Stimulated activated CD4-positive, alpha-beta T cell treated with anti-CD3 and anti-CD28 coated beads, Interleukin-4, amount 100 ng/mL, for 1 hour (primary cell): ENCODE data around the gene NBEA.

Experiments
- DNase-seq: peaks from one replicate; pipeline ENCODE4 v3.0.0-alpha.2; 2020

Gene NBEA

DNA sequence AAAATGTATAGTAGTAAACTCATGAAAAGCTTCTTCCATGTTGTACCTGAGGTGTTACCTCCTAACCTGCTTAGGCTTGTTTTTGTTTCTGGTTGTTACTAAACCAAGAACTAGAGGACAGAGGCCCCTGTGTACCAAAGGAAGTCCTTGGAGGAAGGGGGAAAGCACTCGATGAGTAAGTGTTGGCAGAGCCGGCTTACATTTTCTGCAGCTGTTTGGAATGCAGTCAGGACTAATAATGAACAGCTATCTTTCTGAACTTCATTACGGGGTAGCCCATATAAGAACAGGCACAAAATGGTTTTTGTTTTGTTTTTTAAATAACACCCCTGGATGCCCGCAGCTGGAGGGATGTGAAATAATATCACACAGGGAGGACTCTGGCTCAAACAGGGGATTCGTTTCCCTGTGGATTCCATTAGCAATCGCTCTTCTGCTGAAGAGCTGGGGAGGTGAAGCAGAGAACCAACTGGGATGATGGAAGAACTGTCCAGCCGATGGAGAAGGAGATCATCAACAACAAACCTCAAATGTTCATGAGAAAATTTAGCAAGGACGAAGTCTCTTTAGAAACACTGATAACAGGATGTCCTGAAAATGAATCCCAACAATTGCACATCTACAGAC is 748.6 kb downstream of the NBEA start:
- no peak for DNase-seq

DNA sequence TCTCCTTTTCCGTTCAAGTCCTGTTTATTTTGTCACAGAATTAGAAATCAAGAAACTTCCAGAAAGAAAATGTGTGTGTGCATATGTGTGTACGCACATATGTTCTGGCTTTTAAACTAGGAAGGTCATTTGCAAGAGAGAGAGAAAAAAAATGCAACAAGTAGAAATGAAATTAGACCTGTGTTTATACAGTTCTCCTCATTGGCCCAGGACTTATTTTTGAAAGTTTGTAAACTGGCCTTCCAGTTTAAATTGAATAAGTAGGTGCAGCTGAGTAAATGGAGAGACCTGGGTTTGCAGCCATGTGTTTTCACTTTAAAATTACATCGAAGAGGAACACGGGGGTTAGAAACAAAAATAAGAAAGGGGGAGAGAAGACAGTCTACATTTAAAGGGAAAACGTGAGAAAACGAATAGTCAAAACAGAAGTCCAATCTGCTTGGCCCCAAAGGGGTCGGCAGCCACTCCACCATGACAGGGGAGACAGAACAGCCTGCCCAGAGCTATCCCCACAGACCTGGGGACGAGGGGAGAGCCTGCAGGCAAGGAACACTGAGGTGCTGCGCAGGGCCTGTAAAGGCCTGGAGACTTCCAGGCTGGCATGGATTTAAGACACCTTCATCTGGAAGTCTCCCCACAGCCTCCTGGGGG is 751.2 kb downstream of the NBEA start:
- DNase-seq, result no peak

DNA sequence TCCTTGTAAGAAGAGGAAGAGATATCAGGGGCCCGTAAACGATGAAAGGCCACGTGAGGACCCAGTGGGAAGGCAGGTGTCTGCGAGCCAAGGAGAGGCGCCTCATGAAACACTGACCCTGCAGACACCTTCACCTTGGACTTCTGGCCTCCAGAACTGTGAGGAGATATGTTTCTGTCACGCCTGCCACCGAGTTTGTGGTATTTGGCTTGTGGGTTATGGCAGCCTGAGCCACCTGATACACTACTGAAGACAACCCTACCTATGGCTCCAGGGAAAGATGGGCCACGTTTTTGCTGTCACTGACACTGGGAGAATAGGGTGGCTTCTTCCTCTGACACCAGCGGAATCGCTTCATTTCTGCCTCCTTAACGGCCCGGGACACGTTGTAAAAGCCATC is 752.0 kb downstream of the NBEA start:
- no peak for DNase-seq

DNA sequence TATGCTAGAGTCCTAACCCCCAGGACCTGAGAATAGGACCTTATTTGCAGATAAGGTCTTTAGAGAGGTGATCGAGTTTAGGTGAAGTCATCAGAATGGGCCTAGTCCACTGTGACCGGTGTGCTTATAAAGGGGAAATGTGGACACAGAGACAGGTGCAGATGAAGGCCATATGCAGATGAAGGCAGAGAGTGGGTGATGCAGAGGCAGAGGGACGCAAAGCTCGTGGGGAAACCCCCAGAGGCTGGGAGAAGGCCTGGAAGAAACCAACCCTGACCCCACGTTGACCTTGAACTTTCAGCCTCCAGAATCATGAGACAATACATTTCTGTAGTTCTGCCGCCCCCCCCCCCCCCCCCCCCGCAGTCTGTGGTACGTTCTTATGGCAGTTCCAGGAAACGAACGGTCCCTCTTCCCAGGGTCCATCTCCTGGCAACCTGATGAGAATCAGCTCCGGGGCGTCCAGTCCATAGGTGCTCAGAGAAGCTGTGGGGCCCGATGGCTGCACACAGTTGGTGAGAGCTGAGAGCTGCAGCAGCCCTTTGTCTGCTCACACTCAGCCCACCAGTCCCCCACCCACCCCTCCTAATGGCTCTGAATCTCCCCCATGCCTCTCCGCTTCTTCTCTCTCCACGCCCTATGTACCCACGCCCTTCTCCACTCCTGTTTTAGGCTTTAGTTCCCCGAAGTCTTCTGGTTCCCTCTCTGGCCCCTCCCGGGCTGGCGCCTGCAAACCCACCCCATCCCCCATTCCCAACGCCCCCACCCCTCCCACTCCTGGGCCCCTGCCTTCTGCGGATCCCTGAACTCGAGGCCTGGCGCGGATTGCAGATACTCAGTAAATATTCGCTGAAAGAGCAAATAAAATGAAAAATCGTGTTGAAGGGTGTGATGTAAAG is 752.7 kb downstream of the NBEA start:
- DNase-seq, result no peak

DNA sequence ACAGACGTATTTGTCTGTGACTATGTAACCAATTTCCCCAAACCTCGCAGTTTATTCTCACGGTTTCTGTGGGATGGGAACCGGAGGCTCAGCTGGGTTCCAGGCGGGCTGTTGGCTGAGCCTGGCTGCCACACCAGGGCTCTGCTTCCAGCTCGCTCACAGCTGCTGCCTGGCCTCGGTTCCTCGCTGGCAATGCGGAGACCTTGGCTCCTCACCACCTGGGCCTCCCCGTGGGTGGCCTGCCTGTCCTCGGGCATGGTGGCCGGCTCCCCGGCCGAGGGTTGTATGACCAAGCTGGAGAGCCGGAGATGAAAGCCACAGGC is 753.3 kb downstream of the NBEA start:
- no peak for DNase-seq

DNA sequence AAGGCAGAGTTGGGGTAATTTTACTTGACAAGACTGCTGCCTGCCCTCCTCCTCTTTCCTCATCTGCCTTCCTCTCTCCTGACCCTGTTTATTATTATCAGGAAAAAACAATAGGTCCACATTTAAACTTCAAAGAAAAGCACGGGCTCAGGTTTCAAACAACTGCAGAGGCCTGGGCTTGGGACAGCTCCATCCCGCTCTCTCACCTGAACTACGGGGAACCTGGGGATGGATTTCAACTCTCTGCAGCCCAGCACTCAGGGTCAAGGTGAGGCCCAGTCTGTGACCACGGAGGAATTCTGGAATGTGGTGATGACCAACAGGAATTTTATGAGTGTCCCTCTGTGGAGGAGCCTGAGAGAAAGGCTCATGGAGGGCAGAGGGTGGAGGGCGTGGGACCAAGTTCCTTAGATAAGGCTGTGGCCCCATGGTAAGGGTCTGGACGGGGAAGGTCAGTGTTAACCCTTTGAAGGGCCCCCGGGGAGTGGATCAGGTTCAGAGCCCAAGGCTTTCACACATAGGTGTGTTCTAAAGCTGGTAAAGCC is 755.2 kb downstream of the NBEA start:
- no peak for DNase-seq

DNA sequence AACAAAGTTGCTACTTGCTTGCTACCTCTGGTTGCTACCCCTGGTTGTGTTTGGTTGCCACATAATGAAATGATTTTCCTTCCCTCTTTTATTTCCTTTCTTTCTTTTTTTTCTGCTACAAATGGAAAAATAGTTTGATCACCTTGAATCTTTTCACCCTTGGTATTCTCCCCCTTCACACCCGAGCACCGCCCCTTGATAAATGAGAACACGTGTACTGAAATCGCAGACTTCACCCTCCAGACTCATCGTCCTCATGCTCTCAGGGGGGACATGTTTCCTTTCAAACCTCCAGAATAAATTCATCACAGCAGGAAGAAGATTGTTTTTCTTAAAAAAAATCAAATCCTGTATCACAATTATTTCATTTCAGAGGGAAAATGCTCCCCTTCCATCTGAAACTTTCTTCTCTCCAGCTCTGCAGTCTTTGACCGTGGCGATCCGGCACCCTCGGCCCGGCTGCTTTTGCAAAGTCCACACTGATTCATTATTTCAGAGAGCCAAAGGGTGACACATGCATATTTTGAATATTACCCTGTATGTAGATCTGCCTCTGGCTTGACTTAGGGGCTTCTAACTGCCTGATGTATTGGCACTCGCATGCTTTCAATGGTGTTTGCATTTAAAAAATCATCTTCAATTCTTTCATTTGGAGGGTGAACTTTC is 757.0 kb downstream of the NBEA start:
- DNase-seq, result no peak

DNA sequence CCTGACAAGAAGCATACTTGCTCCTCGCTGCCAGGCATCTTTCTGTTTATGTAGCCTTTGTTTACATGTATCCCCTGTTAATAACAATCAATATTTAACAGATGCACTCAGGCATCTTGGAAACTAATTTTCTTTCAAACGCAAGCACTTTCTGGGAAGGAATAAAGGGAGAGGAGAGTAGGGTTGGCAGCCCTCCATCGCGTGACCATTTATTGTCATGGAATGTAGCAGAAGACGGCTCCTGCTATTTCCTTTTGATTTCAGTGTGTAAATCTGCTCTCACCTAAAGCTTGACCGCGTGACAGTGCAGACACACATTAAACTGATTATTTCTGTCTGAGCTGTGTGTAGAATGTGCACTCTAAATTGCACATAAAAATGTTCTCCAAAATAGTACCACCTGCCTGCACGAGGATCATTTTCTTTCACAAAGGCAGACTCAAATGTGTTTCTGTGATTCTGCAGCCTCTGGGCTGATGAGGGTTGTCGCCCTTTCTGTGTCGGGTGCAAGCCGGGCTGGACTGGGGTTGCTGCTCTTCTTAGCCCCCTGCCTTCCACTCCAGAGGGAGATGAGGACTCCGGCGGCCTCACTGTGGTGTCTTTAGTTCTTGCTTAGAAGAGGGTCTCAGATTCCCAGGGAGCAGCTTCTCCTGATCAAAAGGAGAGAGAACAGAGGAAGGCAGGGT is 757.9 kb downstream of the NBEA start:
- no peak for DNase-seq

DNA sequence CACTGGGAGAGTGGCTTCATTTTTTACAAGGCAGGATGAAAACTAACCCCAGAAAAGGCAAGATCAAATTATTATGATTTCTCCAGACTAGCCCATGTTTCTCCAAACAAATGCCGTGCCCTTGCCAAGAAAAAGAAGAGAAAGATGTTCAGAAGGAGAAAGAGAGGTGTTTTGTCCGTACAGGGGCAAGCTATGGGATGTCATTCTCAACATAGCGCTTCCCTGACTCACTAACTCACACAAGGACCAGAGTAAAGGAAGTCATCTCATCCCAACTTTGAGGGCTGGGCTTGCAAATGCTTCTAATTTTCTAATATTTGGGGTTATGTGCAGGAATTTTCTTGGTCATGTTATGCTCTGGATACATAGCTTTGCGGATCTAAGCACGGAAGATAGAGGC is 758.6 kb downstream of the NBEA start:
- DNase-seq, result no peak

DNA sequence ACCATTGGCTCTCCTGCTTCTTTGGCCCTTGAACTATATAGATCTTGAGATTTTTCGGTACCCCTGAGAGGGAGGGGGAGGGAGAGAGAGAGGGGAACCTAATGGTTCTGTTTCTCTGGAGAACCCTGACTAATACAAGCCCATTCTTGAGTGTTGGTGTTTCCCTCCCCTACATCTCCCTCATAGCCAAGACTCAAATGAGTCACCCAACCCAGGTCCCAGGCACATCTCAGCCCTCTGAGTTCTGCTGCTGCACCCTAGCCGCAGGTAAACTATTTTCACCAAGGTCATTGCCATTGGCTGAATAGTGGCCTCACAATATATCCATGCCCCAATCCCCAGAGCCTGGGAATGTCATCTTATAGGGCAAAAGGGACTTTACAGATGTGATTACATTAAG is 760.2 kb downstream of the NBEA start:
- DNase-seq, result no peak

DNA sequence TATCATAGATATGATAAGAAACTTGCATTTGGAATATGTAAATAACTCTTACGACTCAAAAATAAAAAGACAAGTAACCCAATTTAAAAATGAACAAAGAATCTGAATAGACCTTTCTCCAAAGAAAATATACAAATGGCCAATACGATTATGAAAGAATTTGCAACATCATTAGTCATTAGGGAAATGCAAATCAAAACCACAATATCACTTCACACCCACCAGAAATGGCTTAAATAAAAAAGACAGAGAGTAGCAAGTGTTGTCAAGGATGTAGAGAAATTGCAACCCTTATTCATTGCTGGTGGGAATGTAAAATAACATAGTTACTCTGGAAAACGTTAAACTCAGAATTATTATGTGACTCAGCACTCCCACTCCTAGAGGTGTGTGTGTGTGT is 761.0 kb downstream of the NBEA start:
- DNase-seq, result no peak

DNA sequence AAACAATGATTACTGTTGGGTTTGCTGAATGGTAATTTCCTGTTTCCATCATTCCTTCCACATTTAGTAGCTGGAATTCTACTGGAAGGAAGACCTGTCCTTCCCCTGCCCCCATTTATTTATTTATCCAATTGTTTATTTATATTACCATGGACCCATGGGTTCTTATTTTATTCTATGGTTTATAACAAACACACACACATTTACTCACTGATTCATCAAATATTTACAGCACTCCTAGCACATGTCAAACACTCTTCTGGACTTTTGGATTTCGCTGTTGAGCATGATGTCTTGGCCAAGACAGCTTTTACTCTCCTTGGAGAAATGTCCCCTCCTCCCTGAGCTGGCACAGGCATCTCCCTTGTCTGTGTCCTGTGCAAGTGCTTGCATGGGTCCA is 762.3 kb downstream of the NBEA start:
- no peak for DNase-seq

DNA sequence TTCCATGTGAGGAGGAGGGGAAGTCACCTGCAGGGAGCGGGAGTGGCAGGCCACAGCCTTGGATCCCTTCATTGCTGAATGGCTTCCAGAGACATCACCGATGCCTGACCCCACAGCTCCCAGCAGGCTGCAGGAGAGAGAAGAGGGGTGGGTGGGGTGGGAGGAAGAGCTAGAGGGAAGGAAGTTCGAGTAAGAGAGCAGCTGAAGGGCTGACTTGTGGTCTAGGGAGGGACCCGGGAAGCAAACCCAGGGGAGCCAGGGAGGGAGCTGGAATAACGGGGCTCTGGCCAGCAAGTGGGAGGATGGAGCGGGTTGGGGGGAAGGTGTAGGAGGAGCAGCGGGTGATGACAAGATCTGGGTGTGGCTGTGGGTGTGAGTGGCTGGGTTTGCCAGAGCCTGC is 764.2 kb downstream of the NBEA start:
- DNase-seq, result no peak

DNA sequence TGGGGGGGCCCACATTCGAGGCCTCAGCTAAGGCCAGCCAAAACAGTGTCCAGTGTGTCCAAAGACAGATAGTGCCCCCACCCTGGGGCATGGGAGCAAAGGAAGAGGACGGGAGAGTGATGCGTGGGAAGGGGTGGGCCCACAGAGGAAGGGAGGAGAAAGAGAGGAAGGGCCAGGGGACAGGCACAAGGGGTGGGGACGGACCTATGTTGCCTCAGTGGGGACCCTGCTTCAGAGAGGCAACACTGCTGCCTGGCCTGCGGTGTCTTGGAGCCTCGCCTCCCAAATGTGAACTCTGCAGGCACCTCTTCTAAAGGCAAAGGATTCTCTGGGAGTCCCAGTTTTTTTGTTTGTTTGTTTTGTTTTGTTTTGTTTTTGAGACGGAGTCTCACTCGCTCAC is 764.7 kb downstream of the NBEA start:
- no peak for DNase-seq

DNA sequence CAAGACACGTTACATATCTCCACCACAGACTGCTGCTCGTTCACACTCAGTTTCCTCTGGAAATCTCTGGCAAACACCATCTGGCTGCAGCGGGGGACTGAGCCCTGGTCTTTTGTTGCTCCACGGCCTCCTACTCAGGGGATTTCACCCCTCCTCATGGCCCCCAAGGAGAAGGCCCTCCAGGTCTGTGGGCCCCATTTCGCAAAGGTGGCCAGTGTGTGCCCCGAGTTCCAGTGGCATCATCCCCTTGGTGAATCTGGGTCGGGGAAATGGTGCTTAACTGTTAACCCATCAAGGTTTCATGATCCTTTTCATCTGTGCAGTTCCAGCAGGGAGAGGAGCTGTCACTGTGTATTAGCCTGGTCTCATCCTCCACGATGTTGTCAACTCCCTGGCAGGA is 769.8 kb downstream of the NBEA start:
- no peak for DNase-seq

DNA sequence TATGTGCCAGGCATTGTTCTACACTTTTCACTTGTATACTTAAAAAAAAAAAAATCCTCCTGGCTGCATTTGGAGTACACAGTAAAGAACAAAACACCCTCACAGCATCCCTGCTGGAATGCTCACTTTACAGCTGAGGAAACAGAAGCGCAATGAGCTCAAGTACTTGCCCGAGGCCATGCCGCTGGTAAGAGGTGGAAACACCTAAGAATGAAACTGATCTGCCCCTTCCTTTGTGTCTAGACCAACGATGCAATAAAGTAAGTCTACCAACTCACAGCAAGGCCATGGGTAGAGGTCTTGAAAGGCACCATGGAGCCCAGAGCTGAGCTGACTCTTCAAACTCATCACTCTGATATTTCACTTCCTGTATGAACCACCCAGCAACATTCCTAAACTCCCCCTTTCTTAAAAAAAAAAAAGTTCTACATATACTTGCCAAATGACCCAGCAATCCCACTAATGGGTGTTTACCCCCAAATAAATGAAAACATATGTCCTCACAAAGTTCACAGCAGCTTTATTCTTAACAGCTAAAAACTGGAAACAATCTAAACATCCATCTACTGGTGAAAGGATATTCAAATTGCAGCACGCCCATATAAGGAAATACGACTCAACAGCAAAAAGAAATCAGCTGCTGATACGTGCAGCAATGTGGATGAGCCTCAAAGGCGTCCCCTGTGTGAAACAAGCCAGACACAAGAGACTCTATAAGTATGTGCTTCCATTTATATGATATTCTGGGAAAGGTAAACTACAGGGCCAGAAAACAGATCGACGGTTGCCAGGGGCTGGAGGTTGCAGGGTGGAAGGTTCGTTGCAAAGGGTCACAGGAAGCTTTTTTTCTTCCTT is 771.1 kb downstream of the NBEA start:
- no peak for DNase-seq

DNA sequence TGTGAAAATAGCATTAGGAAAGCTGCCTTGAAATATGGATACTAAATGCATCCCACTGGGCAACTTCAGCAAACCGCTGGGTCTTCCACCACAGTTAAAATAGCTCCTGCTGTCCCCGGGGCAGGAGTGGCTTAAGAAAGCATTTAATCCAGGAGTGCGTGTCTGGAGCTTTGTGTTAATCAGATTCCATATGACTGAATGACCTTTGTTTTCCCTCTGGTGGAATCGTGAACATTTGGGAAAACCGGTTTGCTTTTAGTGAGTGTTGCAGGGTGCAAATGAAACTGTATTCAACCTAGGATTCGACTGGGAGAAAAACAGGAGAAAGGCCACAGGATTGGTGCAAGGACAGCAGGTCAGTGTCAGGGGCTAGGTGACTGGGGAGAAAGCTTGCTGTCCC is 772.1 kb downstream of the NBEA start:
- no peak for DNase-seq

DNA sequence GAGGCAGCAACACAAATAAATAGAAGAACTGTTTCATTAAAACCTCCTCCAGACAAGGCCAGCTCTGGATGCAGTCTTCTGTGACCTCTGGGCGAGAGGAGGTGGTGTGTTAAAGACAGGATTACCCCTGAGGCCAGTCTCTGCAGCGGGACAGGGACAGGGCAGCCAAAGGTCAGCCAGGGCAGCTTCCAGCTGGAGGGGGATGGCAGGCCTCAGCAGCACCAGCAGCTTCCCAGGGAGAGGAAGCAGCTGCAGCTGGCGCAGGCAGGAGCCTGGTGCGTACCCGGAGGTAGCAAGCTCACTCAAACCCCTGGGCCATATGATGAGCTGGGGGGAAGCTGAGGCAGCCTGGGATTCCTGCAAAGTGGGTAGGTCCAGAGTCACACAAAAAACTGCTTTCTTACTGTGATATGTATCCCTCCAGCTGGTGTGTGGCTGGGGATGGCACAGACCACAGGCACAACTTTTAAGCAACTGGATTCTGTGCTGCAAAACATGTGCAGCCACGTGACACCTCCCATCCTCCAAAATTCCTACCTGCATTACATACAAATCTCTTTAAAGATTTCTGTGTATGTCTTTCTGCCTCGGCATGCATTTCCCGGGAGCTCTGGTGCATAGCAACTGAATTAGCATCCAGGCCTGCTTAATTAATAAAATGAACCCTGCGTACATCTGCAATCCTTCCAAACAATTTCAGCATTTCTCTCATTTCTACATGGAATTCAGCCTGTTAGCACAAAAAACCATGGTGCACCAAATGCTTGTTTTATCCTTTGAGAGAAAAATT is 772.7 kb downstream of the NBEA start:
- no peak for DNase-seq

DNA sequence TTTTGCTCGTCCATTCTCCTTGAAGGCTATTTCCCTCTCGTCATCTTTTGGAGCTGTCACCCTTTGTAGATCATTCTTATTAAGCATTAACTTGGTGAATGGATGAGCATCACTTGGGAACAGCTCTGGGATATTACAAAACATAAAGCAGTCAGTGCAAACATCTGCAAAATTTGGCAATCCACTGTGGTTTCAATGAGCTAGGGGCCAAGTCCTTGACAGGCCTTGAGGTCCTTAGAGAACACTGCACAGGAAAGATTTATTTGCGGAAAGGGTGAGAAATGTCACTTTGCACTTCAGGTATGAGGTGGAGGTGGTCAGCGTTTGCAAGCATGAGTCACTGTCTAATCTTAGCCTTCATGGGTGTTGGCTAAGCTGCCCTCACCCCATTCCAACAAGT is 774.1 kb downstream of the NBEA start:
- DNase-seq, result no peak

DNA sequence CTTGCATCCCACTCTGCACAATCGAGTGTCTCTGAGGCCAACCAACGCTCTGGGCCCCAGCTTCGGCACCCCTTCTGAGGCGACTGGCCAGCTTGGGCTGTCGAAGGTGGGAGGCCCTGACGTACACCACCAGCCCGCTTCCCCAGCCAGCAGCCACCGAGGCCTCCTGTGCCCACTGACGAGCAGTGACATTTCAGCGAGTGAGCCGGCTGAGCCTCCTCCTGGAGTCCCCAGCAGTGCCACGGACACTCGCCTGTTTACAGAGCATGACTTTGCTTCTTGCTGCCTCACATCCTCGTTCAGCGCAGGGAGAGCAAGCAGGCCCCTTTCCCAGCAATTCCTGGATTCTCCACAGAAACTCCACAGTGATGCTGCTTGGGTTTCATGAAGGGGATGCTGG is 774.7 kb downstream of the NBEA start:
- no peak for DNase-seq

DNA sequence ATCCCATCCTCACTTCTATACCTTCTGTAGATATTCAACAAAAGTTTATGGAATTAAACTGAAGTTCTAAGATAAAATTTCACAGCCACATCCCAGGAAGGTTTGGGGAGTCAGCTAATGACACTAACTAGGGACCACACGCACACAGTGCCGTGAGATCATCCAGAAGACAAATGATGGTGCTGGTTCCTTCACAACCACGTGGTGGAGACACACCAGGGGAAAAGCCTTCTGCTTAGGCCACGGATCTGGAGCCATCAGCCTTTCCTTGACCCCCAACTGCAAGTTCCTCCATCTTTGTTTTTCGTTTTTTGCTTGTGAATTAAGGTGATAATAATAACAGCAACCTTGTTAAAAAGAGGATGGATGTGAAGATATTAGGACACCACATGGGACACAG is 776.0 kb downstream of the NBEA start:
- no peak for DNase-seq
